ENCODE results near the gene MRPL55.
A peak's percentile ranks its signal among the peaks of the same experiment; 100 is the strongest.

MRPL55 gene

GRCh38 chr1:228151180-228151925 lies 42.3 kb upstream of the MRPL55 start:
- no peak for DNase-seq (ENCODE audit: low spot score)
- in situ Hi-C loops (cut with MboI; ENCODE audit: low sequenced_read_pairs, unreplicated experiment), result no loop called here
- TF ChIP-seq CTCF (IDR thresholded peaks at IDR 0.05; ENCODE audit: borderline replicate concordance, control extremely low read depth, extremely low read depth, insufficient read depth, missing control alignments), result no peak

GRCh38 chr1:228150461-228151179 lies 41.5 kb upstream of the MRPL55 start:
- no peak for TF ChIP-seq CTCF (IDR thresholded peaks at IDR 0.05; ENCODE audit: borderline replicate concordance, control extremely low read depth, extremely low read depth, insufficient read depth, missing control alignments)
- no peak for DNase-seq (ENCODE audit: low spot score)
- in situ Hi-C loops (cut with MboI; ENCODE audit: low sequenced_read_pairs, unreplicated experiment), result no loop called here

GRCh38 chr1:228150120-228150460 lies 41.0 kb upstream of the MRPL55 start:
- no peak for TF ChIP-seq CTCF (IDR thresholded peaks at IDR 0.05; ENCODE audit: borderline replicate concordance, control extremely low read depth, extremely low read depth, insufficient read depth, missing control alignments)
- in situ Hi-C loops (cut with MboI; ENCODE audit: low sequenced_read_pairs, unreplicated experiment), result no loop called here
- peak; percentile 32 for DNase-seq (ENCODE audit: low spot score)

GRCh38 chr1:228149406-228150119 lies 40.5 kb upstream of the MRPL55 start, which contains the start of gene GJC2:
TSS of gene GJC2 (plus strand) at chr1:228149930. CDS start at chr1:228157759, 7,829 bp downstream.
- DNase-seq (ENCODE audit: low spot score), result peak; percentile 33
- in situ Hi-C loops (cut with MboI; ENCODE audit: low sequenced_read_pairs, unreplicated experiment), result no loop called here
- TF ChIP-seq CTCF (IDR thresholded peaks at IDR 0.05; ENCODE audit: borderline replicate concordance, control extremely low read depth, extremely low read depth, insufficient read depth, missing control alignments), result no peak

- DNase-seq (ENCODE audit: low spot score), result peak; percentile 40
- no peak for TF ChIP-seq CTCF (IDR thresholded peaks at IDR 0.05; ENCODE audit: borderline replicate concordance, control extremely low read depth, extremely low read depth, insufficient read depth, missing control alignments)
- in situ Hi-C loops (cut with MboI; ENCODE audit: low sequenced_read_pairs, unreplicated experiment), result no loop called here
Observed at GRCh38 chr1:228148935-228149405, 39.9 kb upstream of the MRPL55 start.

GRCh38 chr1:228148196-228148861 lies 39.2 kb upstream of the MRPL55 start:
- no peak for TF ChIP-seq CTCF (IDR thresholded peaks at IDR 0.05; ENCODE audit: borderline replicate concordance, control extremely low read depth, extremely low read depth, insufficient read depth, missing control alignments)
- in situ Hi-C loops (cut with MboI; ENCODE audit: low sequenced_read_pairs, unreplicated experiment), result no loop called here
- DNase-seq (ENCODE audit: low spot score), result peak; percentile 24
